HG03045 (cell line): ENCODE data around the gene KRTAP10-9.
"Not testable (repeated sequence)": the region's sequence is repeated elsewhere in the genome, so short reads cannot be mapped to it uniquely, and the experiment has no call there.

Experiments
- ATAC-seq: cut with Tn5 transposase; IDR thresholded peaks from one replicate; pipeline ENCODE4 v1.9.1; 2021; ENCODE audit warnings: mild to moderate bottlenecking, moderate library complexity; ENCODE audit not compliant: unreplicated experiment

KRTAP10-9 gene

GRCh38 chr21:44594406-44594916 lies 32.4 kb upstream of the KRTAP10-9 start:
- no peak for ATAC-seq

- no peak for ATAC-seq
Observed at GRCh38 chr21:44595524-44595923, 31.4 kb upstream of the KRTAP10-9 start.

GRCh38 chr21:44596068-44596725 lies 30.7 kb upstream of the KRTAP10-9 start:
- ATAC-seq, result no peak

GRCh38 chr21:44598061-44598460 lies 28.8 kb upstream of the KRTAP10-9 start:
- ATAC-seq, result no peak

- no peak for ATAC-seq
Observed at GRCh38 chr21:44599264-44600029, 27.4 kb upstream of the KRTAP10-9 start.

- ATAC-seq, result not testable (repeated sequence)
Observed at GRCh38 chr21:44600118-44600978, 26.5 kb upstream of the KRTAP10-9 start, which contains the start of gene KRTAP10-7. Gene KRTAP10-7 (plus strand): TSS chr21:44600597. CDS start chr21:44600622, 25 bp downstream.

- ATAC-seq, result not testable (repeated sequence)
Observed at GRCh38 chr21:44601091-44601490, 25.8 kb upstream of the KRTAP10-9 start.

- no peak for ATAC-seq
Observed at GRCh38 chr21:44601596-44602462, 25.1 kb upstream of the KRTAP10-9 start.

- ATAC-seq, result no peak
Observed at GRCh38 chr21:44602463-44602850, 24.4 kb upstream of the KRTAP10-9 start.

GRCh38 chr21:44603109-44603875 lies 23.6 kb upstream of the KRTAP10-9 start:
- no peak for ATAC-seq

- no peak for ATAC-seq
Observed at GRCh38 chr21:44603911-44604310, 23.0 kb upstream of the KRTAP10-9 start.

- no peak for ATAC-seq
Observed at GRCh38 chr21:44606495-44606894, 20.4 kb upstream of the KRTAP10-9 start.

GRCh38 chr21:44609193-44609592 lies 17.7 kb upstream of the KRTAP10-9 start:
- no peak for ATAC-seq

- not testable (repeated sequence) for ATAC-seq
Observed at GRCh38 chr21:44610157-44610843, 16.6 kb upstream of the KRTAP10-9 start.

GRCh38 chr21:44611551-44611950 lies 15.3 kb upstream of the KRTAP10-9 start:
- no peak for ATAC-seq

GRCh38 chr21:44612029-44612486 lies 14.8 kb upstream of the KRTAP10-9 start, which contains the start of gene KRTAP10-8:
Gene KRTAP10-8 (plus strand): TSS chr21:44612079. CDS start chr21:44612101, 22 bp downstream.
- ATAC-seq, result no peak

- ATAC-seq, result no peak
Observed at GRCh38 chr21:44612669-44613229, 14.1 kb upstream of the KRTAP10-9 start.
